SK-N-SH treated with all-trans-retinoic acid at 6 μM for 48 hours (cell line): ENCODE results near the gene ZNF490.

Experiments
- ARNTL ChIP-seq: fragments of 450-650 bp; formaldehyde crosslinking; IDR thresholded peaks from 2 replicates; pipeline ENCODE4 v1.5.0; 2020; ENCODE audit warnings: low read depth, mild to moderate bottlenecking, moderate library complexity, borderline replicate concordance
- BACH2 ChIP-seq: fragments of 250-450 bp; sonication (Bioruptor Pico); IDR thresholded peaks from 2 replicates; pipeline ENCODE4 v1.9.0; 2021; ENCODE audit warnings: mild to moderate bottlenecking, borderline replicate concordance
- CSDC2 ChIP-seq: fragments of 250-450 bp; sonication (Bioruptor Pico); IDR thresholded peaks from 2 replicates; pipeline ENCODE4 v1.5.0; 2020; ENCODE audit warnings: mild to moderate bottlenecking, moderate library complexity
- TF ChIP-seq, protein P1 (sequence below): fragments of 250-450 bp; sonication (Bioruptor Pico); IDR thresholded peaks from 2 replicates; pipeline ENCODE4 v1.8.0; 2020; ENCODE audit warnings: mild to moderate bottlenecking, moderate library complexity, borderline replicate concordance
- TF ChIP-seq, protein P2 (sequence below): fragments of 250-450 bp; sonication (Bioruptor Pico); IDR thresholded peaks from 2 replicates; pipeline ENCODE4 v1.5.1; 2021; ENCODE audit warnings: mild to moderate bottlenecking, moderate library complexity

DNA sequence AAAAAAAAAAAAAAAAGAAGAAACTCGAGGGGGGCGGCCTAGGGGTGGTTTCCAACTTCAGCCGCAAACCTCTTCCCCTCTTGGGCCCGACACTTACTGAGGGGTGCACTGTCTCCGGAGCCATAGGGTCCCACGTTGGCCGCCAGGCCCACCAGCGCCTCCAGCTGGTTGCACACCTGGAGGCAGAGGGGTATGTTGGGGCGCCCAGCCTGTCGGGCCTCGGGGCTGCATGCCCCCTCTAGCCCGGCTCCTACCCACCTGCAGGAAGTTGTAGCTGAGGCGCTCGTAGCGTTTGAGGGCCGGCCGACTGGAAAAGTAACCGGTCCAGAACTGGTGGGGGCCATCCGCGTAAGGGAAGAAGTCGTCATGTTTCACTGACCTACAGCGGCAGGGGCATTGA is 47.4 kb upstream of the ZNF490 start:
- TF ChIP-seq, protein P1, sequence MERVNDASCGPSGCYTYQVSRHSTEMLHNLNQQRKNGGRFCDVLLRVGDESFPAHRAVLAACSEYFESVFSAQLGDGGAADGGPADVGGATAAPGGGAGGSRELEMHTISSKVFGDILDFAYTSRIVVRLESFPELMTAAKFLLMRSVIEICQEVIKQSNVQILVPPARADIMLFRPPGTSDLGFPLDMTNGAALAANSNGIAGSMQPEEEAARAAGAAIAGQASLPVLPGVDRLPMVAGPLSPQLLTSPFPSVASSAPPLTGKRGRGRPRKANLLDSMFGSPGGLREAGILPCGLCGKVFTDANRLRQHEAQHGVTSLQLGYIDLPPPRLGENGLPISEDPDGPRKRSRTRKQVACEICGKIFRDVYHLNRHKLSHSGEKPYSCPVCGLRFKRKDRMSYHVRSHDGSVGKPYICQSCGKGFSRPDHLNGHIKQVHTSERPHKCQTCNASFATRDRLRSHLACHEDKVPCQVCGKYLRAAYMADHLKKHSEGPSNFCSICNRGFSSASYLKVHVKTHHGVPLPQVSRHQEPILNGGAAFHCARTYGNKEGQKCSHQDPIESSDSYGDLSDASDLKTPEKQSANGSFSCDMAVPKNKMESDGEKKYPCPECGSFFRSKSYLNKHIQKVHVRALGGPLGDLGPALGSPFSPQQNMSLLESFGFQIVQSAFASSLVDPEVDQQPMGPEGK (CRISPR knock-in tag) = no peak
- no peak for TF ChIP-seq ARNTL
- TF ChIP-seq CSDC2 (CRISPR knock-in tag) = no peak
- TF ChIP-seq BACH2 (CRISPR knock-in tag) = no peak
- TF ChIP-seq, protein P2, sequence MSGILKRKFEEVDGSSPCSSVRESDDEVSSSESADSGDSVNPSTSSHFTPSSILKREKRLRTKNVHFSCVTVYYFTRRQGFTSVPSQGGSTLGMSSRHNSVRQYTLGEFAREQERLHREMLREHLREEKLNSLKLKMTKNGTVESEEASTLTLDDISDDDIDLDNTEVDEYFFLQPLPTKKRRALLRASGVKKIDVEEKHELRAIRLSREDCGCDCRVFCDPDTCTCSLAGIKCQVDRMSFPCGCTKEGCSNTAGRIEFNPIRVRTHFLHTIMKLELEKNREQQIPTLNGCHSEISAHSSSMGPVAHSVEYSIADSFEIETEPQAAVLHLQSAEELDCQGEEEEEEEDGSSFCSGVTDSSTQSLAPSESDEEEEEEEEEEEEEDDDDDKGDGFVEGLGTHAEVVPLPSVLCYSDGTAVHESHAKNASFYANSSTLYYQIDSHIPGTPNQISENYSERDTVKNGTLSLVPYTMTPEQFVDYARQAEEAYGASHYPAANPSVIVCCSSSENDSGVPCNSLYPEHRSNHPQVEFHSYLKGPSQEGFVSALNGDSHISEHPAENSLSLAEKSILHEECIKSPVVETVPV (CRISPR knock-in tag) = no peak
